DND-41 (cell line): Measurements from ENCODE around the gene TBC1D13.

Source experiments
- ATAC-seq: fragments of 200-7000 bp; cut with Tn5 transposase; 3 replicates; pipeline ENCODE4 v1.9.1; 2021; ENCODE audit warnings: low read depth; ENCODE audit not compliant: insufficient read depth
- DNase-seq: peaks from one replicate; pipeline ENCODE4 v3.0.0-alpha.2; 2020
- H2AFZ ChIP-seq: 2 replicates; pipeline ENCODE4 v1.6.0; 2012; ENCODE audit warnings: low read depth, low read length
- H3K27ac ChIP-seq: 2 replicates; pipeline ENCODE4 v1.5.1; 2012; ENCODE audit warnings: low read length, inconsistent platforms
- H3K27me3 ChIP-seq: fragments of 200-600 bp; sonication (generic); 2 replicates; pipeline ENCODE4 v1.6.0; 2012; ENCODE audit warnings: low read length, mild to moderate bottlenecking, inconsistent platforms; ENCODE audit not compliant: insufficient read depth, poor library complexity
- H3K36me3 ChIP-seq: 2 replicates; pipeline ENCODE4 v1.5.1; 2012; ENCODE audit warnings: low read length, inconsistent platforms; ENCODE audit not compliant: insufficient read depth
- H3K4me1 ChIP-seq: 2 replicates; pipeline ENCODE4 v1.5.1; 2012; ENCODE audit warnings: mild to moderate bottlenecking, low read length; ENCODE audit not compliant: insufficient read depth
- H3K4me2 ChIP-seq: 2 replicates; pipeline ENCODE4 v1.6.0; 2012; ENCODE audit warnings: mild to moderate bottlenecking, moderate library complexity, low read length, inconsistent platforms; ENCODE audit not compliant: insufficient read depth
- H3K4me3 ChIP-seq, 2 experiments: fragments of 200-600 bp in 1 of 2; shearing (Covaris generic) in 1 of 2; 2 replicates each; pipeline ENCODE4 v1.5.1; 2012 to 2016; ENCODE audit warnings: inconsistent platforms in 2 of 2, low read length in 2 of 2, mild to moderate bottlenecking in 2 of 2, low read depth in 1 of 2, moderate library complexity in 1 of 2
- H3K79me2 ChIP-seq: 2 replicates; pipeline ENCODE4 v1.6.0; 2012; ENCODE audit warnings: low read length, inconsistent platforms; ENCODE audit not compliant: insufficient read depth
- H3K9ac ChIP-seq: 2 replicates; pipeline ENCODE4 v1.6.0; 2012; ENCODE audit warnings: low read depth, mild to moderate bottlenecking, inconsistent platforms, low read length, moderate library complexity
- H3K9me3 ChIP-seq: 2 replicates; pipeline ENCODE4 v1.5.1; 2012; ENCODE audit warnings: low read length, moderate library complexity, mild to moderate bottlenecking, inconsistent platforms; ENCODE audit not compliant: insufficient read depth, severe bottlenecking
- H4K20me1 ChIP-seq: 2 replicates; pipeline ENCODE4 v1.6.0; 2012; ENCODE audit warnings: low read length; ENCODE audit not compliant: insufficient read depth
- CTCF ChIP-seq: IDR thresholded peaks from 2 replicates; pipeline ENCODE4 v1.5.1; 2012; ENCODE audit warnings: borderline replicate concordance, low read length, moderate library complexity, mild to moderate bottlenecking; ENCODE audit not compliant: poor library complexity, severe bottlenecking; ENCODE audit errors: extremely low read depth
- EZH2 ChIP-seq: IDR thresholded peaks from 3 replicates; pipeline ENCODE4 v1.6.1; 2012; ENCODE audit warnings: borderline replicate concordance, low read depth, mild to moderate bottlenecking, moderate library complexity, low read length, inconsistent platforms; ENCODE audit not compliant: severe bottlenecking

TBC1D13 gene

GRCh38 chr9:128802482-128802881 lies 15.4 kb downstream of the TBC1D13 start:
- DNase-seq (no peak), ATAC-seq (no peak)
- H3K4me1 ChIP-seq, result no peaks in the 10 kb centered on the region
- H3K9me3 ChIP-seq, result no peaks in the 10 kb centered on the region
- H2AFZ ChIP-seq, result no peak overlapping the region
- peaks cover 78% of the 10 kb centered on the region for H3K36me3 ChIP-seq
- TF ChIP-seq EZH2 (no peak), CTCF (no peak)
- no peaks in the 10 kb centered on the region for H4K20me1 ChIP-seq
- H3K79me2 ChIP-seq, result no peaks in the 10 kb centered on the region
- no peak overlapping the region for H3K27ac ChIP-seq
- no peak overlapping the region for H3K4me2 ChIP-seq
- no peak overlapping the region for H3K4me3 ChIP-seq
- no peaks in the 10 kb centered on the region for H3K27me3 ChIP-seq
- H3K9ac ChIP-seq, result no peak overlapping the region

- H4K20me1 ChIP-seq, result no peaks in the 10 kb centered on the region
- H3K4me3 ChIP-seq, result no peak overlapping the region
- DNase-seq (no peak), ATAC-seq (no peak)
- TF ChIP-seq EZH2 (no peak), CTCF (no peak)
- H3K27me3 ChIP-seq, result no peaks in the 10 kb centered on the region
- H3K79me2 ChIP-seq, result no peaks in the 10 kb centered on the region
- H3K36me3 ChIP-seq, result peaks cover 73% of the 10 kb centered on the region
- H3K27ac ChIP-seq, result no peak overlapping the region
- no peaks in the 10 kb centered on the region for H3K9me3 ChIP-seq
- H3K9ac ChIP-seq, result no peak overlapping the region
- no peak overlapping the region for H2AFZ ChIP-seq
- no peak overlapping the region for H3K4me2 ChIP-seq
- no peaks in the 10 kb centered on the region for H3K4me1 ChIP-seq
Measured at GRCh38 chr9:128805661-128806060, 18.6 kb downstream of the TBC1D13 start.

- H3K9ac ChIP-seq, result no peak overlapping the region
- H3K36me3 ChIP-seq, result peaks cover 60% of the 10 kb centered on the region
- no peaks in the 10 kb centered on the region for H3K4me1 ChIP-seq
- H2AFZ ChIP-seq, result no peak overlapping the region
- H3K9me3 ChIP-seq, result no peaks in the 10 kb centered on the region
- H3K79me2 ChIP-seq, result no peaks in the 10 kb centered on the region
- no peak for TF ChIP-seq CTCF
- no peak for TF ChIP-seq EZH2
- no peaks in the 10 kb centered on the region for H3K27me3 ChIP-seq
- ATAC-seq (no peak), DNase-seq (no peak)
- no peaks in the 10 kb centered on the region for H4K20me1 ChIP-seq
- no peak overlapping the region for H3K27ac ChIP-seq
- no peak overlapping the region for H3K4me3 ChIP-seq
- no peak overlapping the region for H3K4me2 ChIP-seq
Measured at GRCh38 chr9:128807827-128808226, 20.8 kb downstream of the TBC1D13 start.

- H2AFZ ChIP-seq, result no peak overlapping the region
- ATAC-seq, result no peak
- H3K27ac ChIP-seq, result no peak overlapping the region
- H3K9me3 ChIP-seq, result no peaks in the 10 kb centered on the region
- TF ChIP-seq CTCF (no peak), EZH2 (no peak)
- no peak overlapping the region for H3K9ac ChIP-seq
- no peak overlapping the region for H3K4me3 ChIP-seq
- H3K79me2 ChIP-seq, result no peaks in the 10 kb centered on the region
- no peaks in the 10 kb centered on the region for H3K4me1 ChIP-seq
- no peak for DNase-seq
- H3K4me2 ChIP-seq, result no peak overlapping the region
- no peaks in the 10 kb centered on the region for H3K27me3 ChIP-seq
- H3K36me3 ChIP-seq, result peaks cover 53% of the 10 kb centered on the region
- H4K20me1 ChIP-seq, result no peaks in the 10 kb centered on the region
Measured at GRCh38 chr9:128808543-128808942, 21.5 kb downstream of the TBC1D13 start.
